ENCODE data around the gene NLRP4.

NLRP4 gene, protein sequence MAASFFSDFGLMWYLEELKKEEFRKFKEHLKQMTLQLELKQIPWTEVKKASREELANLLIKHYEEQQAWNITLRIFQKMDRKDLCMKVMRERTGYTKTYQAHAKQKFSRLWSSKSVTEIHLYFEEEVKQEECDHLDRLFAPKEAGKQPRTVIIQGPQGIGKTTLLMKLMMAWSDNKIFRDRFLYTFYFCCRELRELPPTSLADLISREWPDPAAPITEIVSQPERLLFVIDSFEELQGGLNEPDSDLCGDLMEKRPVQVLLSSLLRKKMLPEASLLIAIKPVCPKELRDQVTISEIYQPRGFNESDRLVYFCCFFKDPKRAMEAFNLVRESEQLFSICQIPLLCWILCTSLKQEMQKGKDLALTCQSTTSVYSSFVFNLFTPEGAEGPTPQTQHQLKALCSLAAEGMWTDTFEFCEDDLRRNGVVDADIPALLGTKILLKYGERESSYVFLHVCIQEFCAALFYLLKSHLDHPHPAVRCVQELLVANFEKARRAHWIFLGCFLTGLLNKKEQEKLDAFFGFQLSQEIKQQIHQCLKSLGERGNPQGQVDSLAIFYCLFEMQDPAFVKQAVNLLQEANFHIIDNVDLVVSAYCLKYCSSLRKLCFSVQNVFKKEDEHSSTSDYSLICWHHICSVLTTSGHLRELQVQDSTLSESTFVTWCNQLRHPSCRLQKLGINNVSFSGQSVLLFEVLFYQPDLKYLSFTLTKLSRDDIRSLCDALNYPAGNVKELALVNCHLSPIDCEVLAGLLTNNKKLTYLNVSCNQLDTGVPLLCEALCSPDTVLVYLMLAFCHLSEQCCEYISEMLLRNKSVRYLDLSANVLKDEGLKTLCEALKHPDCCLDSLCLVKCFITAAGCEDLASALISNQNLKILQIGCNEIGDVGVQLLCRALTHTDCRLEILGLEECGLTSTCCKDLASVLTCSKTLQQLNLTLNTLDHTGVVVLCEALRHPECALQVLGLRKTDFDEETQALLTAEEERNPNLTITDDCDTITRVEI

GRCh38 chr19:55836340-55836739 is at the start of gene NLRP4:
Gene NLRP4, plus strand, starts transcription at chr19:55836540. Its CDS starts 15,541 bp downstream, at chr19:55852081.
- H3K4me3 ChIP-seq (ENCODE audit: low read length), result no peak within 1 kb of the TSS
- no peak for TF ChIP-seq ZNF274 (IDR thresholded peaks at IDR 0.05; ENCODE audit: low read depth, low read length)

DNA sequence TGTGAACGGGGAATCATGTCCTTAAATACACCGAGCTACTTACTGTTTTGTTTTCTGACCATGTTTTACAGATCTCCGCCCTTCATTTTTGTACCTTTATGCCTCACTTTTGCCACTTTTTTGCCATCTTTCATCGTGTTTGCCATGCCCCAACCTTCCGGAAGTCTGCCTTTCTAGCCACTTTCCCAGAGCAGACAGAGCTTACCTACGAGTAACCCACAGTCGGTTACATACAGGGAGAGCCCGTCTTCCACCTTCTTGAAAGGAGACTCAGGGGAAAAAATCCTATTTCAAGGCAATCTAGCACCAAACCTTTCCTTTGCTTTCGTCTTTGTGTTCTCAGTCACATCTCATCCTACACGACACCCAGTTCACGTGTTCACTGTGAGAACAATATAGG is 41.3 kb upstream of the NLRP4 start:
- no peak overlapping the region for H3K4me3 ChIP-seq (ENCODE audit: low read length)
- no peak for TF ChIP-seq ZNF274 (IDR thresholded peaks at IDR 0.05; ENCODE audit: low read depth, low read length)

GRCh38 chr19:55801416-55801815 is 34.9 kb upstream of the NLRP4 start:
- no peak for TF ChIP-seq ZNF274 (IDR thresholded peaks at IDR 0.05; ENCODE audit: low read depth, low read length)
- H3K4me3 ChIP-seq (ENCODE audit: low read length), result no peak overlapping the region

GRCh38 chr19:55802281-55802680 is 34.1 kb upstream of the NLRP4 start:
- TF ChIP-seq ZNF274 (IDR thresholded peaks at IDR 0.05; ENCODE audit: low read depth, low read length), result no peak

GRCh38 chr19:55809381-55810058 is 26.8 kb upstream of the NLRP4 start:
- TF ChIP-seq ZNF274 (IDR thresholded peaks at IDR 0.05; ENCODE audit: low read depth, low read length), result no peak
- H3K4me3 ChIP-seq (ENCODE audit: low read length), result no peak overlapping the region

More at GRCh38 chr19:55802281-55802680, 34.1 kb upstream of the NLRP4 start:
- H3K4me3 ChIP-seq (ENCODE audit: low read length), result no peak overlapping the region

GRCh38 chr19:55811340-55811739 is 25.0 kb upstream of the NLRP4 start:
- no peak overlapping the region for H3K4me3 ChIP-seq (ENCODE audit: low read length)
- TF ChIP-seq ZNF274 (IDR thresholded peaks at IDR 0.05; ENCODE audit: low read depth, low read length), result no peak

- no peak for TF ChIP-seq ZNF274 (IDR thresholded peaks at IDR 0.05; ENCODE audit: low read depth, low read length)
- no peak overlapping the region for H3K4me3 ChIP-seq (ENCODE audit: low read length)
Observed at GRCh38 chr19:55812449-55812848, 23.9 kb upstream of the NLRP4 start.

- TF ChIP-seq ZNF274 (IDR thresholded peaks at IDR 0.05; ENCODE audit: low read depth, low read length), result no peak
- H3K4me3 ChIP-seq (ENCODE audit: low read length), result no peak overlapping the region
Observed at GRCh38 chr19:55813906-55814305, 22.4 kb upstream of the NLRP4 start.

DNA sequence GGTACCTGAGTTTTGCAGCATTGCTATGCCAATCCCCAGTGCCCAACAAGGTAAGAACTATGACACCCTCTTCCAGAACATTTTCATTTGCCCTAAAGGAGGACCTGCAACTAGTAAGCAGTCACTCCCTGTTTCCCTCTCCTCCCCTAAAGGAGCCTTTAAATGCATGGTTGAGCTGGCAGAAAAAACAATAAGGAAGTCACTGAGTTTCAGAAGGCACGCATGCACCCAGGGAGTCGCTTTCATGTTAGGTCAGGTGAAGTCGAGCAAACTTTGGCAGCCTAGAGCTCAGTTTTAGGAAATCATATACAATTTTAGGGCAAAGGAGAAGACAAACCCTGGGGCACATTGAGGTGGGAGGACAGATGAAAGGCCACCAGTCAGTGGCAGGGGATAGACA is 16.3 kb upstream of the NLRP4 start:
- H3K4me3 ChIP-seq (ENCODE audit: low read length), result no peak overlapping the region
- no peak for TF ChIP-seq ZNF274 (IDR thresholded peaks at IDR 0.05; ENCODE audit: low read depth, low read length)

DNA sequence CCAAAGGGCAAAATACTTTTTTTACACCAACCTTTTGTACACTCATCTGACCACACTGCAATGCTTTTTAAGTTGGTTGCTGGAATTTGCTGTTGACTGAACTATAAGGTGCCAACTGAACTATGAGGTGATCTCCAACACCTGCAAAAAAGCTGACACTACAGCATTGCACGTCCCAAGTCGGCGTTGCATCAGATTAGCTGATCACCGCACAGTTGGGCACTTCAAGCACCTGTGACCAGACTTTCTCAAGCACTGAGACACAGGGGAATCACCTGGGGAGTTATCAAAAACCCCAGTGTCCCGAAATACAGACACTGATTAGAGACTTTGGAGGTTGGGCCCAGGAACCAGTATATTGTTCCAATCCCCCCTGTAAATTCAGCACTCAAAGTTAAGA is 5.7 kb upstream of the NLRP4 start:
- TF ChIP-seq ZNF274 (IDR thresholded peaks at IDR 0.05; ENCODE audit: low read depth, low read length), result no peak
- H3K4me3 ChIP-seq (ENCODE audit: low read length), result no peak overlapping the region

DNA sequence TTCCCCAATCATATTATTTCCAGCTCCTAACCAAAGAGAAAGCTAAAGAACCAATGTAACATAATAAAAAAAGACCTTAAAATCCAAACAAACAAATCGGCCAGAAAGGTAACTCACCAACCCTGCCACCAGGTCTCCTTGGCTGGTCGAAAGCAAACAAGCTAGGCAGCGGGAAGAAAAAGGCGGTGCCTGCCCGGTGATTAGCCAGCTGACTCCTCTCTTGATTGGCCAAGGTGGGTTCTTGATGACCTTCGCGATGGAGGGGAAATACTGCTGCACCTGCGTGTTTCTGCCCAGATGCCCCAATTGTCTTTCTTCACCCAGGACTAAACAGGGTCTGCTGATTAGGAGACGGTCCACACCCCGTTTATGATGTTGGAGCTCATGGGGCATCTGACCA is 4.5 kb upstream of the NLRP4 start, which contains the start of gene NLRP11:
Gene NLRP11 (minus strand): TSS at position 154 of the 400 bp plus-strand sequence. CDS start 13,825 bp downstream, outside the sequence.
- no peak within 1 kb of the TSS for H3K4me3 ChIP-seq (ENCODE audit: low read length)
- no peak for TF ChIP-seq ZNF274 (IDR thresholded peaks at IDR 0.05; ENCODE audit: low read depth, low read length)

DNA sequence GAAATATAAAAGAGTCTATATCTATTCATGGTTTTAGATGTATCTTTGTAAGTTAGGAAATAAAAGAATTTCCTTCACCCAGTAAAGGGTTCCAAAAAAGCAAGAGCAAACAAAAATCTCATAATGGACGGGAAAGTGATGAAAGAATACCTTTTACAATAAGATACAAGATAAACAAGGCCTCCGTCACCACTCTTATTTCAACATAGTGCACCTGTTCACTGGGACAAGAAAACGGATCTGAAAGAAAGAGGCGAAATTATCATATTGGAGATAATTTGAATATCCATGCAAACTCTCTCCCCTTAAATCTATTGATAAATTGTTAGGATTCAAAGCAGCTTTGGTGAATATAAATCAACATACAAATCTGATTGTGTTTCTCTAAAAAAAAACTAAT is 3.7 kb upstream of the NLRP4 start:
- H3K4me3 ChIP-seq (ENCODE audit: low read length), result no peak overlapping the region
- no peak for TF ChIP-seq ZNF274 (IDR thresholded peaks at IDR 0.05; ENCODE audit: low read depth, low read length)

- TF ChIP-seq ZNF274 (IDR thresholded peaks at IDR 0.05; ENCODE audit: low read depth, low read length), result no peak
- H3K4me3 ChIP-seq (ENCODE audit: low read length), result no peak overlapping the region
Observed at GRCh38 chr19:55838251-55838650, 1.9 kb downstream of the NLRP4 start.

DNA sequence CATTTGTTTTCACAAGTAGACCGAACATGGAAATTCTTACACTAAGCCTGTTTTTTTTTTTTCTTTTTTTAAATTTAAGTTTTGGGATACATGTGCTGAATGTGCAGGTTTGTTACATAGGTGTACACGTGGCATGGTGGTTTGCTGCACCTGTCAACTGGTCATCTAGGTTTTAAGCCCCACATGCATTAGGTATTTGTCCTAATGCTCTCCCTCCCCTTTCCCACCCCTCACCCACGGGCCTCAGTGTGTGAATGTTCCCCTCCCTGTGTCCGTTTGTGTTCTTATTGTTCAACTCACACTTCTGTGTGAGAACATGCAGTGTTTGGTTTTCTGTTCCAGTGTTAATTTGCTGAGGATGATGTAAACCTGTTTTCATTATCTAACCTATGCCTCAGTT is 2.6 kb downstream of the NLRP4 start:
- H3K4me3 ChIP-seq (ENCODE audit: low read length), result no peak overlapping the region
- TF ChIP-seq ZNF274 (IDR thresholded peaks at IDR 0.05; ENCODE audit: low read depth, low read length), result no peak
